Activated CD4-positive, alpha-beta T cell treated with anti-CD3 and anti-CD28 coated beads, Interleukin-2, amount 50 U/mL, for 24 hours (primary cell): ENCODE data around the gene USP6NL.

Experiments
- DNase-seq, 2 donors: peaks; one replicate each; pipeline ENCODE4 v3.0.0-alpha.2; 2020; ENCODE audit warnings: low read depth in 1 of 2, low spot score in 1 of 2

The USP6NL gene

DNA sequence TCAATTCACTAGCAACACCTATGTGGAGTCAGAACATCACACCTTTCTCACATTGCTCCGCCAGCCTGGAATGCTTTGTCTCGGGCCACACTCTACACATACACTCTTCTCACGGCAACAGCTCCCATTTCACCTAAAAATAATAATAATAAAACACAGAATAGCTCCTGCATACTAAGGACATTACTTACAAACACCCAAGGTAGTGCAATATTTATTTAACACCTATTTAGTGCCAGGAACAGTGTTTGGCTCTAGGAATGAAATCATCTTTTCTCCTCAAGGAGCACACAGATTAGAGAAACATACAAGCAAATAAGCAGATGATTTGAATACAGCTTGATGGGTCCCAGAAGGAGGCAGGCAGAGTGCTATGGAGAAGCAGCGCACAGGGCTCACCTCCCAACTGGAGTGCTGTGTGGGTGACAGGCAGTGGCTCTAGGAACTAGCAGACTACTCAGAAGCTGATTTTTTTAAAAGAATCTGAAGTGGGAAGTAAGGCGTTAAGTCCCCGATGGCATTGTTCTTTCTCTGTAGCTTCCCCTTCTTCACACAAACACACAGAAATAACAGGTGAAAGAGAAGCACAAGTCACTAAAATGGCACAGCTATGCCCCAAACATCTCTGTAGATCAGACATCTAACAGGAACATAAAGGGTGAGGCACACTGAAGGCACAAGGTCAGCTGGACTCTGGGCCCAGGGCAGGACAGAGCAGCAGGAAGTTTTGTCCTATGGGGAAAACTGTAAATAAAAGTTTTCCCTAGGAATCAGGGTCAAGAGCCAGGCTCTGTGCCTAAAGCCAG lies 16.7 kb downstream of the USP6NL start:
- no peak for DNase-seq

DNA sequence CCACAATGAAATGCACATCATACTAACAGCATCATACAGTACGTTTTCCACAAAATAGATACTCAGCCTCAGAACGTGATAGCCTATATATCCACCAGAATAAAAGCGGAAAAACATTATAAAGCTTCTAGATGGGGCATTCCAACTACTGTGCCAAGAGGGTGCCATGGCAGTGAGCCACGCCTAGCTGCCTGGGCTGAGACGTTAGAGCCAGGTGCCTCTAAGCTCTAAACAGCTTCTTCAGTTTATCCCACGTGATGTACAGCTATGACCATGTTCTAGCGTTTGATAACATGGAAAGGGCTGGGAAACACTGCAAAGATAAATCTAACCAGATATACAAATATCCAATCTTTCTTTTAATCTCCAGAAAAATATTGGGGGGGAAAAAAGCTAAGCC lies 17.8 kb downstream of the USP6NL start:
- no peak for DNase-seq

DNA sequence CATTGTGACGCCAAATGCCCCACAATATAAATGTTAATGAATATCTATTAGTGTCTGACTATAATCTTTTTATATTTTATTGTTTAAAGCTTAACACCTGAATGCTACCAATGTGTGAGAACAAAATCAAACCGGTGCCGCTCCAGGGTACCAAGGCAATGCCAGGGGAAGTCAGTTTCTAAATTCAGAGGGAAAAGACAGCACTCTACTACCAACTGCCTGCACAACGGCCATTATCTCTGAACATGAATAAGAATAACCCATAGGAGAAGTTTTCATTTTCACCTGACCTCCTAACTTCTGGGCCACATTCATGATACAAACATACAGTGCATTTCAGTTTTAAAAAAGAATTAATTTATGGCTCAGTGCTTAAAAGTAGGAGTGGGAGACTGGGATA lies 21.7 kb downstream of the USP6NL start:
- DNase-seq, result no peak

DNA sequence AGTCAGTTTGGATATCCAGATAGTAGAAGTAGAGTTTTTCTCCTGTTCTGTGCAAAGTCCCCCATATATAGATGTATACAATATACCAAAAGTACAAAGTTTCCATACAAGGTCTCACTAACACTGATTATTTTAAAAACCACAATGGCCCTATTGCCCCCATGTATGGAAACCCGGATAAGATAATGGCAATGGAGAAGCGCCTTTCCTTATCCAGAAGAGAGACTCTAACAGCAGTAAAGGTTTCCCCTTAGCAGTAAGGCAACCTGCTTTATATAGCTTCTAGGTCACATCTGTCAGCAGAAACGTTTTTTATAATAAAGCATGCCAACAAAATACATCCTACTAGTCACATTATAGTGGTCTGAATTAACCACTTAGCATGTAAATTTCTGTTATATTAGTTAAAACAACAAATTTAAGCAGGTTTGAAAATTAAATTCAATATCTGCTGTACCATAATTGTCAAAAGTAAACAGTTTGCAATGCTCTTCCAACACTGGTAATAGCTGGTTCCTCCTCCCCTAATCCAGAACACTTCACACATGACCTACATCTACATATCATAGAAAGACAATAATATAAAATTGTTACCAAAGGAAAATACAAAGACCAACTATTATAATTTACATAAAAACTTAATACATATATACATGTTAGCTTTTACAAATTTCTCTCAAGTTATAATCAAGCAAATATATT lies 22.4 kb downstream of the USP6NL start:
- no peak for DNase-seq

DNA sequence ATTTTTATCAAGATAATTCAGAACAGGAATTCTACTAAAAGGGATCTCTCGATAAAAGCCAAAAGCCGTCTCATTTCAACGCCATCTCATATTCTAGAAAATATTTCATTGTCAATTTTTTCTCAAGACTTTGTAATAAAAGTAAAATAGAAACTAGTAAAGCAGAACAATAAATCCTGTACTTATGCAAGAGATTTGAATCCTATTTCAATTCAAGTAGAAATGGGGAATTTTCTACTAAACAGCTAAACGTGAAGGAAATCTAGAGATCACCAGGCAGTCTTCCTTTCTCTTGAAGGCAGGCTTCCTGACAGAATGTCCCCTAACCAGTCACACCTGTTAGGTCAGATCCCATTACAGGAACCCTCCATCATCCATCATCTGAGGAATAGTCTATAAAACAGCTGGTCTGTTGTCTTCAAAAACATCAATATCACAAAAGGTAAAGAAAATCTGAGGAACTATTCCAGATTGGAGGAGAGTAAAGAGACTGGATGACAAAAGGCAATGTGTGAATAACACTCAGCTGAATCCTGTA lies 23.7 kb downstream of the USP6NL start:
- DNase-seq, result no peak

DNA sequence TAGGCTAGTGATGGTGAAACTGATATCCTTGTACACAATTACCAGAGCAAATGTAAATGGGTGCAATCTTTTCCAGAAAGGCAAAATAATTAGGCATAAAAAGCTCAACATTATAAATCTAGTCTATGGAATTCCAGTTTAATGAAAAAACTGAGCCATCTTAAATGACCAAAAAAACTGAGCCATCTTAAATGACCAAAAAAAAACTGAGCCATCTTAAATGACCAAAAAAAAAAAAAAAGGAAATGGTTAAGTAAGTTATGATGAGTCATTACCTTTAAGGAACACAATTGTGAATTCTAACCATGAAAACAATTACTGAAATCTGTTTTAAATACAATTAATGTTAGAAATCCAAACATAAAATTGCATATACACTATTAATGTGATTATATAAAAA lies 25.3 kb downstream of the USP6NL start:
- DNase-seq, result no peak

DNA sequence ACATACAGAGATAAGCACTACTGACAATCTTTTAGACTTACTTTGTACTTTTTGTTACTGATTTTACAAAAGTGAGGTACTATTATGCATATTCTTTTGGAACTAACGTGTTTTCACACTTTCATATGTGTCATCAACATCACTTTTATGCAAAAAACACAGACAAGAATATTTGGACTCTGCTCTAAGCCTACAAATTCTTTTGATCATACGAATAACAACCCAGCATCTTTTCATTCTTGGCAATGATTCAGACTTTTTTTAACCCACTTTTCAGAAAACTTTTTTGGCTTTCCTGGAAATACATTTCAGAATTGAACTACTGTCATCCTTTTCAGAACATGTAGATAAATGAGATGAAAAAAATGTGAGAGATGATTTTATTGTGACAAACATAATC lies 30.2 kb downstream of the USP6NL start:
- DNase-seq, result no peak

DNA sequence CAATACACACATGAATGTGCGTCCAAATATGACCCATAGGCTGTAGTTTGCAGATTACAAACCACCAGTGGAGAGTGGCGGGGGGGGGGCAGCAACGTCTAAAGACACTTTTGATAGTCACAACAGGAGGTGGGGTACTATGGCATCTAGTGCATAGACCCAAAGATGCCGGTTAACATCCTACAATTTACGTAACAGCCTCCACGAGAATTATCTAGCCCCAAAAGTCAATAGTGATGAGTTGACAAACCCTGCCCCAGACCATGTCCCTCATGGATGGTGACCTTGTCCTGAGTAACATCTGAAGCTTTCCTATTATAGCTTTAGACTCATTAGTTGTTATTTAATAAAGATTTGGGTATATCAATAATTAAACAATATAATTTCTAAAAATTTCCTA lies 31.6 kb downstream of the USP6NL start:
- DNase-seq, result no peak

DNA sequence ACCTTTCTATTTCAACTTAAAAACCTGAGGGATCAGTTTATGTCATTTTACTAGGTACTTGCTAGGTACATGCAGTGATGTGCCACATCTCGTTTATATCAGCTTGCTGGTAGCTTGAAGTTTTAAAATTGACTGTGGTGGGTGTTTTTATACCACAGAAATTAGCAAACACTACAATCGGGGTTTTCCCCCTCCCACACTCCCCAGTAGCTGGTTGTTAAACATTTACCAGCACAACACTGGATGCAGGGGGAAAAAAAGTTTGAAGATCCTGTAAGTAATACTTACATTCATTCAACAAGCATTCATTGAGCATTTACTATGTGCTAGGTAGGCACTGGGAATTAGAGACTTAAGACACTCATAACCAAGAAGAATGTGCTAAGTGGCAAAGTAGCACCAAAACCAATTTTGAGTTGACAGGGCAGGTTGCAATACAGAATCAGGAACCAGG lies 32.6 kb downstream of the USP6NL start:
- peak; percentile 6 to 52 for DNase-seq

DNA sequence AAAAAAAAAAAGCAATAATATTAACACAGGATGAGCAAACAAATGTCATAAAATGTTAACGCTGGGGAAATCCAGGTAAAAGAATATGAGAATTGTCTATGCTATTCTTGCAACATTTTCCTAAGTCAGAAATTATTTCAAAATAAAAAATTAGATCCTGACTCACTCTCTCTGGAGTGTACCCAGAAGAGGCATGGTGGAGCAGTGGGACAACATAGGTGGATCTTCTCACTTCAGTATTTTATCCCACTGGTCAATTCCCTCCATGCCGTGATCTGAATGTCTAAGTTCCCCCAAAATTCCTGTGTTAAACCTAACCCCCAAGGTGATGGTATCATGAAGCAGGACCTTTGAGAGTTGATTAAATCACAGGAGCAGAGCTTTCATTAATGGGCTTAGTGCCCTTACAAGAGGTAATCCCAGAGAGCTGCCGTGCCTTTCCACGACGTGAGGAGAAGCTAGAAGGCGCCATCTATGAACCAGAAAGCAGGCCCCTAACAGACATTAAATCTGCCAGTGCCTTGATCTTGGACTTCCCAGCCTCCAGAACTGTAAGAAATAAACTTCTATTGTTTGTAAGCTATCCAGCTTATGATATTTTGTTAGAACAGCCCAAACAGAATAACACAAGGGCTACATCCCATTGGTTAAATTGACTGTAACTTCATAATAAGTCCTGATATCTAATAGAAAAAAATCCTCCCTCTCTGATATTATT lies 35.2 kb downstream of the USP6NL start:
- DNase-seq, result no peak

DNA sequence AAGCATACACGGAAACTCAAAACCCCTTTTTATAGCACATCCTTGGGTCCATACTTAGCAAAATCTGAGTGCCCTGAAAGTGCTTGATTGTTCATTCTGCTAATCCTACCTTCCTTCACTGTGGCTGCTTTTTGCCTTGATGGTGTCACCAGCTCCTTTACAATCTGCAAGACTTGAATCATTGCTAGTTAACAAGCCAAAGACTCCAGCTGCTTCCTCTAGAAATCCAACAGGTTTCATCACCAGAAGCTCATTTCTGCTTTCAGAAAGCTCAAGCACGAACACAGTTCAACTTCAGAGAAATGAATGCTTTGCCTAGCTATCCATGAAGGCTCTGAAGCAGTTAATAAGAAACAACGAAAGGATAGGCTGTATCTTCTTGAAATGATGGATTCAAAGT lies 38.0 kb downstream of the USP6NL start:
- DNase-seq, result no peak

DNA sequence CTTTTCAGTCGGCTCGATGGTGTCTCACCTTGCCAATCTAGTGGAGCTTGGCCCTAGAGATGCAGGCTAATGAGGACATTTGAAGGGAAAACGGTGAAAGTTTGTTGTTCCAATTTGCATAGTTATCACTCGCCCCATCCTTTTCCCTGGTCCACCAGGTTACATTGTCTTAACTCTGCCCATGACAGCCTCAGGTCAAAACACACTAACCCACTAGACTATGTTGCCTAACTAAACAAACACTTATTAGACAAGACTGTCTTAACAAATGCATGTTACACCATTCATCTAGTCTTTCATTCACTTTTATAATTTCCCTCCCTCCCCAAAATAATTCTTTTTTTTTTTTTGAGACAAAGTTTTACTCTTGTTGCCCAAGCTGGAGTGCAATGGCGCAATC lies 40.7 kb downstream of the USP6NL start:
- no peak for DNase-seq

DNA sequence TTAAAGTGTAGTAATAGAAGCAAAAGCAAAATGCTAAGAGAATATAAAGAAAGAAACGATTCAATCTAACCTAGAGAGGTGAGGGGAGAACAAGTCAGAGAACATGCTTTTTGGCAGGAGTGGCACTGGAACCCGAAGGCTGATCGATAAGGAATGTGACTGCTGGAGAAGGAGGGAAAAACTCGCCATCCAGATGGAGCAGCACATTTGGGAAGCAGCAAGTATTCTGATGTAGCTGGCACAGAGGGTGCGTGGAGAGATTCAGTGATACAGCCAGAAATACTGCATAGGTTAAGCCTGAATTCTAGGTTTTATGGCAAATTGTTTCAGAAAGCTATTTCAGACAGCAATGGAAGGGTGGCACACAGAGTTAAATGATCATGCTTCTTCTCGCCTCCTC lies 42.0 kb downstream of the USP6NL start:
- DNase-seq, result no peak

DNA sequence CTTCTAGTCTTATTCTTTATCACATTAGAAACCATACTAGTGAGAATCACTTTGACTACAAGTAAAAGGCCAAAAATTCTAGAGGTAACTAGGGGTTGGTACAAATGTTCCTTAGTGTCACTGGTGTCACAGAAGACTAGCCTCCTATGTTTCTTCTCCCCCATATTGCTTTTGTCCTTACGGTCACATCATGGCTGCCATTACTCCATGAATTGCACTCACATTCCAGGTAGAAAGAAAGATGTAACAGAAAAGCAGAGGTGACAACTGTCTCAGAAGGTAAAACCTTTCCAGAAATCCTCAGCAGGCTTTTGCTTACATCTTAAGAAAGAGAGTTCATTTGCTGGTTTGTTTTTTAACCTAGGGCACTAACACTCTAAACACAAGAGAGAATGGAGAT lies 42.9 kb downstream of the USP6NL start:
- DNase-seq, result no peak

DNA sequence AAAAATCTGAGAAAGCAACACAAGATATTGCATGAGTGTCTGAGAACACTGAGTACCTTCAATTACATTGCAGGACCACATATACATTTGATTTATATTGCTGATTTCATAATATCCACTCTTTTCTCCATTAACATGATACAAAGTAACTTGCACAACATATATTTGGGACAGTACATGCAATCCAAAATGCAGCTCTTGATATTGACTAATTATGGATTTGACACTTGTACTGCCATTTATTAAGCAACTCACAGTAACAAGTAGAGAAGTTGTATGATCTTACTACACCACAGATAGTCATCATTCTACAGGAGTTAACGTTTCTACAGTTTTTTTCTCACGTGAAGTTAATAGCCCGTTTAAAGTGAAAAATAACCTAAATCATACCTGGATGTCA lies 46.7 kb downstream of the USP6NL start:
- no peak for DNase-seq

DNA sequence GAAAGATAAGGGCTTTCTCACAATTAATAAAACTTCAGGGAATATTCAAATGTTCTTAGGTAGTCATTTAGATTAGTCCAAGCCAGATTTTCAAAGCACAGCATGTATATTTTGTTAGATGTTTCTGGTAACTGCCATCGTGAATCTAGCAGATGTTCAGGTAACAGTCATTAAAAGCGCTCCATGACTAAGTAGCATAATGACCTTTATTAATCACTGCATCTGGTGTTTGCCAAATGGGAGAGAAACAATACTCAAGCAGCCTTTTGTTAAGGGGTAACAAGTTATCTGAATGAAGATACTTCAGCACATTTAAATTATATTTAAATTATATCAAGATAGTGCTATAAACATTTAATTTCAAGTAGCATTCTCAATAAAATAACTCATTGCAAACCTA lies 47.5 kb downstream of the USP6NL start:
- DNase-seq, result no peak

DNA sequence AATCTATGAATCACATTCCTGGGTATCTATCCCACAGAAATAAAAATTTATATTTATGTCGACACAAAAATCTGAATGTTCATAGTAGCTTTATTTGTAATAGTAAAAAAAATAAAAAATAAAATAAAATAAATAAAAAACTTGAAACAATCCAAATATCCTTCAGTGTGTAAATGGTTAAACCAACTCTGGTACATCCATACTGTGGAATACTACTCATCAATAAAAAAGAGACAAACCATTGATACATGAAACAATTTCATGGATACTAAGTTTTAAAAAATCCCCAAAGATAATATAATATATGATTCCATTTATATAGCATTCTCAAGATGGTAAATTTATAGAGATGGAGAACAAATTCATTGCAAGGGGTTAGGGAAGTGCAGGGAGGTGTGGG lies 48.6 kb downstream of the USP6NL start:
- DNase-seq, result no peak

DNA sequence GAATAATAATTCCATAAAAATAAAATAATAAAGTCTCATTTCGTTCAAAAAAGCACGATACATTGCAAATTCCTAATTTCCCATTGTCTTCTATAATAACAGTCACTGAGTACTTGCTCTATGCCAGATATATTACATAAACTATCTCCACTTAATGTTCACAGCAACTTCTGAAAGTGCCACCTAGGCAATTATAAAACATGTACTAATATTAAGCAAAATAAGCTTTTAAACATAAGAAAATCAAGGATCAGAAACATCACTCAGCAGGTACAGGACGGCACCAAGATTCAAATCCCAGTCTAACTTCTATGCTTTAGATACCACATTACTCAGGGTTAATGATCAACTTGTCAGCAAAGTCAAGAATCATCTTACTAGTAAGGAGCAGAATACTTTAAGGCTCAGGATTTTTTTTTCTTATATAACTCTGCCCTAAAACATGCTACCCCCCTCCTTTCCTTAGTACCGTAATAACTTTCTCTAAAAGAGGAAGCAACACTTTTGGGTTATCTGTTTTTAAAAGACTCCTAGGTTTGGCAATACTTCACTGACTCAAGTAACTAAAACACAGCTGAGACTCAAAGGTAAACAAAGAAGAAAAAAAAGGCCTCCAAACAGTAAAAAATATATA lies 51.3 kb downstream of the USP6NL start:
- no peak for DNase-seq

DNA sequence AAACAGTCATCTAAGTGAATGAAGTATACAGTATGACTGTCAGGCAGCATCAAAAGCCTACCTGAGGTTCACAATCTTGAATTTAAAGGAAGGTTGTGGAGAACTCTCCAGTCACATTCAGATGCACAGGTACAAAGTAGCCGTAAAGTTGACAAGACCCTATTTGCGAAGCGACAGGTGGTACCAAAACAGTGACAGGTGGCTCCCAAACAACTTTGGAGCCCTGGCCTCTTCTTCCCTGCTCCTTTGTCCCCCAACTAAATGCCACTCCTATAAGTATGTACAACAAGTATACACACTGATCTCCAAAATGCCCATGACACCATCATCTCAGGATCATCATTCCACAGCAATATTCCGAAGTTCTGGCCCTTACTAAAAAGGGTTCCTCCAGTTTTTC lies 53.5 kb downstream of the USP6NL start:
- DNase-seq, result no peak

DNA sequence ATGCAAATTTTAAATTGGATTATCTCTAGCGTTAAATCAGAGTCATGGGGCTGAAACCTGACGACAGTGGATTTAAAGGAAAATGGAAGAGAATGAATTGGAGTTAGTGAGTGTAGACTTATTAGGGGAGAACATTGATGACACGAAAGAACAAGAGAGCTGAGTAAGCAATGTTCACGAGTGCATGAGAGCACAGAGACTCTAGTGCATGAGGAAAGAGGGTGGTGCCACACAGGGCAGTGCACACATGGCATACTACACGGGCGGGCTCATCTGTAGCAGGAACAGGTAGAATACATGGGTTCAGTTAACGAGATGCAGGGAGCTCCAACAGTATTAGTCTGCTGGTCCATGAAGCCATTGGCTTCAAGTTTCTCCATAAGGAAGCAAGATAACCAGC lies 53.9 kb downstream of the USP6NL start:
- no peak for DNase-seq

DNA sequence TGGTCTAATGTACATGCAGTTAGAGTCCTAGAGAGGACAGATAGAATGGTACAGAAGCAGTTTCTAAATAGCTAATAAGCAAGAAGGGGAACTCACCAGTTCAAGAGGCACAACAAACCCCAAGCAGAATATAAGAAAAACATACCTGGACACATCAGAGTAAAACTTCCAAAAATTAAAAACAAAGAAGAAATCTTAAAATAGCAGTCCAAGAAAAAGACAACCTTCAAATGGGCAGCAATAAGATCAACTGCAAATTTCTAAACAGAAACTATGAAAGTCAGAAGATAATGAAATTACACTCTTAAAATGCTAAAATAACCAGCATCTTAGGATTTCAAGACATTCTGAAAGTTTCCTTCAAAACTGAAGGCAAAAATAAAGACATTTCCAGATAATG lies 55.9 kb downstream of the USP6NL start:
- DNase-seq, result no peak
